Neutrophil (primary cell): ENCODE data around the gene GID8.

ENCODE experiments used
- H3K27ac ChIP-seq: fragments of 200-600 bp; sonication (generic); 2 replicates; pipeline ENCODE4 v1.5.1; 2016; ENCODE audit warnings: mild to moderate bottlenecking, moderate library complexity
- H3K27me3 ChIP-seq: fragments of 200-600 bp; sonication (generic); 2 replicates; pipeline ENCODE4 v1.6.0; 2016; ENCODE audit warnings: mild to moderate bottlenecking
- H3K36me3 ChIP-seq: fragments of 200-600 bp; sonication (generic); 2 replicates; pipeline ENCODE4 v1.5.1; 2017
- H3K4me1 ChIP-seq, 2 experiments: fragments of 200-600 bp in 1 of 2; sonication (generic) in 1 of 2; 1 replicate in 1 of 2; 2 replicates in 1 of 2; pipeline versions ENCODE4 v1.5.1 to v1.6.1; 2013 to 2016; ENCODE audit warnings: low read depth in 1 of 2, low read length in 1 of 2, mild to moderate bottlenecking in 1 of 2, moderate library complexity in 1 of 2; ENCODE audit not compliant: control insufficient read depth in 1 of 2, insufficient read depth in 1 of 2
- H3K4me3 ChIP-seq, 2 experiments: fragments of 200-600 bp in 1 of 2; sonication (generic) in 1 of 2; 1 replicate in 1 of 2; 2 replicates in 1 of 2; pipeline ENCODE4 v1.5.1; 2013 to 2016; ENCODE audit warnings: low read depth in 1 of 2, low read length in 1 of 2, mild to moderate bottlenecking in 1 of 2, moderate library complexity in 1 of 2
- H3K9me3 ChIP-seq: fragments of 200-600 bp; sonication (generic); 2 replicates; pipeline ENCODE4 v1.5.1; 2016
- TF ChIP-seq, protein P1 (sequence below): fragments of 200-600 bp; sonication (generic); IDR thresholded peaks from 2 replicates; pipeline ENCODE4 v1.5.1; 2016; ENCODE audit warnings: antibody characterized with exemption

Gene GID8

DNA sequence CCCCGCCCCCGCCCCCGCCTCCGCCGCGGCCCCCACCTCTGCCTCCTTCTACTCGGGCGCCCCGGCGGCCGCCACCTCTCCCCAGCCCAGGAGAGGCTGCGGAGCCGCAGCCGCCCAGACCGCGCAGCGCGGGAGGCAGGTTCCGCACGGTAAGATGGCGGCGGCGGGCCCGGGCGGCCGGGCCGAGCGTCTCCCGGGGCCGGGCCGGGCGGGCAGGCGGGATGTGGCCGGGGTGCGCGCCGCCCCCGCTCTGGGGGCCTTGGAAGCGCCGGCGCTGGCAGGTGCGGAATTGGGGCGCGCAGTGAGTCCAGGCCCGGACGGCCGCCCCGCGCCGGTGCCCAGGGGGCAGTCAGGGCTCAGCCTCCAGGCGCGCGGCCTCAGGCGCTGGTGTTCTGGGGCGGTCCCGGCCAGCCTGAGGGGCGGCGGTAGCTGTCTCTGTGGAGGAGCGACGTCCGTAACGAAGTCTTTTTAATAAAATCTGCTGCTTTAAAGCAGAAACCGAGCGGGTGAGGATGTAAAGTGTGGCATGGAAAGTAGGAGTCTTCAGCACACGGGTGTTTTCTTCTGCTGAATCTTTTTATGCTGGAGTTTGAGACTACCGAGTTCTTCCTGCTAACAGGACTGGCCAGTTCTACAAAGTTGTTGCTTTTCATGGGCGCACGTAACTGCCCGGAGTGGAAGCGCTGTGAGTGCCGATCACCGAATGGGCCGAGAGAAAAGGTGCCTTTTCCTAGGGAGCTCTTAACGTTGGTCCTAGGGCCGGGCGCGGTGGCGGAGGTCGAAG is at the start of gene GID8:
Gene GID8 (plus strand): TSS at position 43 of the 784 bp plus-strand sequence. CDS start 3,356 bp downstream, outside the sequence.
- Histone ChIP-seq H3K36me3 (peaks cover 24% of the 10 kb centered on the region), H3K27ac (peak within 1 kb of the TSS; percentile 93), H3K9me3 (no peaks in the 10 kb centered on the region), H3K4me3 (peak within 1 kb of the TSS; percentile 85 to 94), H3K27me3 (no peaks in the 10 kb centered on the region), H3K4me1 (peaks cover 28 to 30% of the 10 kb centered on the region in 2 experiments)
- TF ChIP-seq, protein P1, sequence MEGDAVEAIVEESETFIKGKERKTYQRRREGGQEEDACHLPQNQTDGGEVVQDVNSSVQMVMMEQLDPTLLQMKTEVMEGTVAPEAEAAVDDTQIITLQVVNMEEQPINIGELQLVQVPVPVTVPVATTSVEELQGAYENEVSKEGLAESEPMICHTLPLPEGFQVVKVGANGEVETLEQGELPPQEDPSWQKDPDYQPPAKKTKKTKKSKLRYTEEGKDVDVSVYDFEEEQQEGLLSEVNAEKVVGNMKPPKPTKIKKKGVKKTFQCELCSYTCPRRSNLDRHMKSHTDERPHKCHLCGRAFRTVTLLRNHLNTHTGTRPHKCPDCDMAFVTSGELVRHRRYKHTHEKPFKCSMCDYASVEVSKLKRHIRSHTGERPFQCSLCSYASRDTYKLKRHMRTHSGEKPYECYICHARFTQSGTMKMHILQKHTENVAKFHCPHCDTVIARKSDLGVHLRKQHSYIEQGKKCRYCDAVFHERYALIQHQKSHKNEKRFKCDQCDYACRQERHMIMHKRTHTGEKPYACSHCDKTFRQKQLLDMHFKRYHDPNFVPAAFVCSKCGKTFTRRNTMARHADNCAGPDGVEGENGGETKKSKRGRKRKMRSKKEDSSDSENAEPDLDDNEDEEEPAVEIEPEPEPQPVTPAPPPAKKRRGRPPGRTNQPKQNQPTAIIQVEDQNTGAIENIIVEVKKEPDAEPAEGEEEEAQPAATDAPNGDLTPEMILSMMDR: peak; percentile 31

DNA sequence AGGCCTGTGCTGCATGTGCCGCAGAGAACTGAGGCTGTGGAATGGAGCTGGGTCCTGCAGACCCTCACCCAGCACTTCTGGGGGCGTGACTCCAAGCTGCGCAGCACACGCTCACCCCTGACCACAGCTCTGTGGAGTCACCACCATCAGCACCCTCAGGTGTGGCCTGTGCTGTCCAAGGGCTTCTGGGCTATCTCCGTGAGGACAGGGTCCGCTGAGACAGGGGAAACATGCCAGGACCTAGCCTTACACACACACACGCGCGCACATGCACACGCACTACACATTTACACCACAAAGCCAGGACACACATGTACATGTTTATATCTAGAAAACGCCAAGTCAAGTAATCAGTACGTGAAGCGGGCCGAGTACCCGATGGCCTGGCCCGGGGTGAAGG is 49.5 kb upstream of the GID8 start:
- H3K9me3 ChIP-seq: no peaks in the 10 kb centered on the region
- peaks cover 91% of the 10 kb centered on the region for H3K36me3 ChIP-seq
- no peak overlapping the region for H3K4me3 ChIP-seq
- no peaks in the 10 kb centered on the region for H3K4me1 ChIP-seq
- TF ChIP-seq, protein P1: no peak
- no peaks in the 10 kb centered on the region for H3K27me3 ChIP-seq
- no peak overlapping the region for H3K27ac ChIP-seq

DNA sequence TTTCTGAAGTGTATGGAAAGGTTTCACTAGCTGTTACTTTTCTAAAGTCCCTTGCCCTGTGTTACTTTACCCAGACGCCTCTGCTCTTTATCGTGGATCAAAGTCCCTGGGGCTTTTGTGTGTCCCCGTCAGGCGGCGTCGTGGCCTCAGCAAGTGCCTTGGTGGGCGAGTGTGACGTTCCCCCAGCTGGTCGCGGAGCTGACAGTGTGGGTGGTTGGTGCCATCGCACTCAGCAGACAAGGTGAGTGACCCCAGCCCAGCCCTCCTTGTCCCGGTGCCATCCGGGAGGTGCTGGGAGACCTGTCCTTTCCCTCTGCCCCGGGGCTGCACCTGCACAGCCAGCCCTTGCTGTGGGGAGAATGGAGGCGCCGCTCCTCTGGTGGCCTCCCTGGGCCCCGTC is 49.0 kb upstream of the GID8 start:
- no peaks in the 10 kb centered on the region for H3K27me3 ChIP-seq
- H3K4me1 ChIP-seq: no peaks in the 10 kb centered on the region
- H3K36me3 ChIP-seq: peaks cover 96% of the 10 kb centered on the region
- no peak overlapping the region for H3K27ac ChIP-seq
- H3K4me3 ChIP-seq: no peak overlapping the region
- H3K9me3 ChIP-seq: no peaks in the 10 kb centered on the region
- TF ChIP-seq, protein P1: no peak

DNA sequence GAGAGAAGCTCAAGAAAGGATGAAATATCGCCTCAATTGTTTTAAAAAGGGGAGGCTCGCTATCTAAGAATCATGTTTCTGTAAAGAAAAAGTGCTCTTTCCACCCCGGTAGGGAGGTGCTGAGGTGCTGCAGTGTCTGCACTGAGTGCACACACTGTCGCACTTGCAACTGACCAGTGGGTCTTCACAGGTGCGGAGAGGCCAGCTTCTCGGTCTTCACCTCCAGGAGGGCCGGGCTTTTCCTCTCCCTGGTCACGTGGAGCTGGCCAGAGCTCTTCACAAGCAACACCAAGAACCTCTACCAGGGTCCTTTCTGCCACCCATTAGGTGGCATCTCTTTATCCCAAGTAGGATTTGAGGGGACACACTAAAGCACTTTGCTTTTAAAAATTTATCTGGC is 48.5 kb upstream of the GID8 start:
- no peaks in the 10 kb centered on the region for H3K27me3 ChIP-seq
- H3K9me3 ChIP-seq: no peaks in the 10 kb centered on the region
- H3K36me3 ChIP-seq: peaks cover 100% of the 10 kb centered on the region
- no peak overlapping the region for H3K4me3 ChIP-seq
- TF ChIP-seq, protein P1: no peak
- no peaks in the 10 kb centered on the region for H3K4me1 ChIP-seq
- H3K27ac ChIP-seq: no peak overlapping the region

DNA sequence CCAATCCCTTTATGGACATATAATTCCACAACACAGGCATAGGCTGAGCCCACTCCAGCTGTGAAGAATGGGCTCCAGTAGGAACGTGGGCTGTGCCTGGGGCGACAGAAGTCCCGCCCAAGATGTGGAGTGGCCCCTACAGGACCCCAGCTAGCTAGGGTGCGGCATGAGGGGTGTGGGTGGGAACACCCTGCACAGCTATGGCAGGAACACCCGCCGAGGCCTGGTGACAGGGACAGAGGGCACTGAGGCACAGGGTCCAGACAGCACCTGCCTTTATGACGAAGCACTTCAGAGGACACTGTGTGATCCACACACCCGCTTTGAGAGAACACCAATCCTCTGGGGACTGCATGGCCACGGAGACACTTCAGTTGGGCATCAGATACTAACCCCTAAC is 48.1 kb upstream of the GID8 start:
- no peaks in the 10 kb centered on the region for H3K27me3 ChIP-seq
- H3K4me3 ChIP-seq: no peak overlapping the region
- no peak overlapping the region for H3K27ac ChIP-seq
- H3K4me1 ChIP-seq: no peaks in the 10 kb centered on the region
- no peaks in the 10 kb centered on the region for H3K9me3 ChIP-seq
- peaks cover 100% of the 10 kb centered on the region for H3K36me3 ChIP-seq
- TF ChIP-seq, protein P1: no peak
